GM21360 (cell line): Measurements from ENCODE around the gene NUP58.
"Not testable (repeated sequence)": the region's sequence is repeated elsewhere in the genome, so short reads cannot be mapped to it uniquely, and the experiment has no call there.

ENCODE experiments used
- ATAC-seq: cut with Tn5 transposase; IDR thresholded peaks from one replicate; pipeline ENCODE4 v1.9.1; 2021; ENCODE audit warnings: mild to moderate bottlenecking, moderate library complexity; ENCODE audit not compliant: unreplicated experiment

Gene NUP58

GRCh38 chr13:25302121-25302520, 696 bp downstream of the NUP58 start:
- no peak for ATAC-seq

- ATAC-seq, result no peak
Observed at GRCh38 chr13:25306671-25307464, 5.4 kb downstream of the NUP58 start.

- ATAC-seq, result no peak
Observed at GRCh38 chr13:25310891-25311290, 9.5 kb downstream of the NUP58 start.

GRCh38 chr13:25318946-25319345, 17.5 kb downstream of the NUP58 start:
- ATAC-seq, result not testable (repeated sequence)

GRCh38 chr13:25319771-25320170, 18.3 kb downstream of the NUP58 start:
- no peak for ATAC-seq

GRCh38 chr13:25324100-25324499, 22.7 kb downstream of the NUP58 start:
- ATAC-seq, result no peak

- no peak for ATAC-seq
Observed at GRCh38 chr13:25329706-25330105, 28.3 kb downstream of the NUP58 start.

- no peak for ATAC-seq
Observed at GRCh38 chr13:25330541-25330940, 29.1 kb downstream of the NUP58 start.

- no peak for ATAC-seq
Observed at GRCh38 chr13:25335856-25336255, 34.4 kb downstream of the NUP58 start.

GRCh38 chr13:25345576-25345975, 44.2 kb downstream of the NUP58 start:
- ATAC-seq, result no peak

- ATAC-seq, result no peak
Observed at GRCh38 chr13:25347151-25347550, 45.7 kb downstream of the NUP58 start.

GRCh38 chr13:25351404-25351803, 50.0 kb downstream of the NUP58 start:
- ATAC-seq, result no peak

- no peak for ATAC-seq
Observed at GRCh38 chr13:25352230-25352629, 50.8 kb downstream of the NUP58 start.

GRCh38 chr13:25352806-25353205, 51.4 kb downstream of the NUP58 start:
- ATAC-seq, result no peak

GRCh38 chr13:25353344-25353743, 51.9 kb downstream of the NUP58 start:
- ATAC-seq, result no peak

GRCh38 chr13:25354377-25354776, 53.0 kb downstream of the NUP58 start:
- no peak for ATAC-seq

- not testable (repeated sequence) for ATAC-seq
Observed at GRCh38 chr13:25360443-25360842, 59.0 kb downstream of the NUP58 start.

- ATAC-seq, result no peak
Observed at GRCh38 chr13:25365720-25366235, 64.4 kb downstream of the NUP58 start.

GRCh38 chr13:25371158-25371874, 69.9 kb downstream of the NUP58 start:
- ATAC-seq, result no peak

- no peak for ATAC-seq
Observed at GRCh38 chr13:25371875-25372283, 70.5 kb downstream of the NUP58 start, which contains the start of gene ATP8A2. Gene ATP8A2, plus strand, starts transcription at chr13:25371974. Its CDS starts 239 bp downstream, at chr13:25372213.

GRCh38 chr13:25372284-25373081, 71.1 kb downstream of the NUP58 start:
- no peak for ATAC-seq
